Astrocyte of the cerebellum (primary cell): ENCODE results near the gene SPSB4.

Experiments
- DNase-seq: peaks from one replicate; pipeline ENCODE4 v3.0.0-alpha.2; 2011; ENCODE audit warnings: low read depth
- H3K4me3 ChIP-seq: 2 replicates; pipeline ENCODE4 v1.5.1; 2011; ENCODE audit warnings: mild to moderate bottlenecking, low read depth, low read length, moderate library complexity
- CTCF ChIP-seq: IDR thresholded peaks from 2 replicates; pipeline ENCODE4 v1.5.1; 2012; ENCODE audit warnings: low read length, low read depth, moderate library complexity, mild to moderate bottlenecking; ENCODE audit errors: missing control alignments
- in situ Hi-C: cut with HindIII; loops from 2 replicates; pipeline ENCODE4 v1.10.0; 2017; ENCODE audit warnings: low sequenced_read_pairs

The SPSB4 gene

DNA sequence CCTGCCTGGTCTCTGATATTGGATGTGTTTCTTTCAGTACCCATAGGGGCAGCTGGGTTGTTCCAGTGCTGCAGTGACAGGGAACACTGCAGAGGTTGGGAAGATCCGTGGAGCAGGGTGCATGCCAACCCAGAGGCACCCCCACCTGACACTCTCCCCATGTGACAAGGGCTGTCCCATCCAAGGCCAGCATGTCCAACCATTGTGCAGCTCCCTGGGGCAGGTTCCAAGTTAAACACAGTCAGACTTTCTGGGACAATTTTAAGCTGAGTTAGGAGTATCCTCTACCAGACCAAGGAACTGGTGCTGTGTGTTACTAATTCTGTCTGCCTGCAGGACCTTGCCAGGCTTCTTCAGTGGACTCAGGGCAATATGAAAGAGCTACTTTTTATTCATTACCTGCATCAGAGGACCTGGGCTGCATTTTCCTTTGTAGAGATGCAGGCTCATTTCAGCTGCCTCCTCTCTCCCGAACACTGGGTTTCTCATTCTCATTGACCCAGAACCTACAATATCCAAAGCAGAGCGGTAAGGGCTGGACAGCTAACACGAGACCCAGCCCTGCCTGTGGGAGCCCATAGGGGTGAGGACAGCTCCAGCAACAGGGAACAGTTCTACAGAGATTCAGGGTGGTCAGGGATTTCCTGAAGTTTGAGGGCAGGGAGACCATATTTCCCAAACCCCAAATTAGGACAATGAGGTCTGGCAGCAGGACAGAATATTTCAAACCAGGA is 72.7 kb downstream of the SPSB4 start:
- no peak for TF ChIP-seq CTCF
- H3K4me3 ChIP-seq = no peak overlapping the region
- in situ Hi-C loops = no loop called here
- no peak for DNase-seq

GRCh38 chr3:141124715-141125114 is 73.6 kb downstream of the SPSB4 start:
- H3K4me3 ChIP-seq = no peak overlapping the region
- DNase-seq = no peak
- in situ Hi-C loops = no loop called here
- no peak for TF ChIP-seq CTCF

- in situ Hi-C loops = no loop called here
- no peak for TF ChIP-seq CTCF
- no peak overlapping the region for H3K4me3 ChIP-seq
Observed at GRCh38 chr3:141125351-141125750, 74.2 kb downstream of the SPSB4 start.

DNA sequence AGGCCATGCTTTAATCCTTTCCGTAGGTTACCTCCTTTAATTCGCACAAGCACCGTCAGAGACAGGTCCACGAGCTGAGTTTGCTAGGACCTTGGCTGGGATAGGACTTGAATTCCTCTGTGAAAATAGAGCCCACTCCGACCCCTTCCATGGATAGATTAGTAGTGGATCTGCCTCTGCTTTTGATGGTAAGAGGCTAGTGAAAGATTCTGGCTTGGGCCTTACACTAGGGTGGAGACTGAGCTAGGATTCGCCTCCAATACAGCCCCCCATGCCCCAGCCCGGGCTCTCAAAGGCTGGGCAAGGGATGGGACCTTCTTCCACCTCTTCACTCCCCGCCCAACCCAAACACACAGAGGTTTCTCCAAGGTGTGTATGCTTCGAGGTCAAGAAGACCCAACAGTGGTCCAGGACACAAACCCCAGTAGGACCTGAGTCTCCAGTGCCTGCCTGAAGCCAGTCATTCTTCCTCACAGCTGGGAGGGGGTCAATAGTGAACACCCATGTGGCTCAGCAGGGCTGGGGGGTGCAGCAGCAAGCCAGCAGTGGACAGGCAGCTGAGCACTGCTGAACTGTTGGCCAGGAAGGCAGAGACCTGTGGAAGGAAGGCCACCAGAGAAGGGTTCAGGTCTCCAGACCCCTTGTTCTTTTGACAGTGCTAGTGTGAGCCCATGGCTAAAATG is 75.7 kb downstream of the SPSB4 start:
- no peak overlapping the region for H3K4me3 ChIP-seq
- in situ Hi-C loops = no loop called here
- no peak for TF ChIP-seq CTCF
- DNase-seq = no peak

More at GRCh38 chr3:141125351-141125750, 74.2 kb downstream of the SPSB4 start:
- DNase-seq = no peak

DNA sequence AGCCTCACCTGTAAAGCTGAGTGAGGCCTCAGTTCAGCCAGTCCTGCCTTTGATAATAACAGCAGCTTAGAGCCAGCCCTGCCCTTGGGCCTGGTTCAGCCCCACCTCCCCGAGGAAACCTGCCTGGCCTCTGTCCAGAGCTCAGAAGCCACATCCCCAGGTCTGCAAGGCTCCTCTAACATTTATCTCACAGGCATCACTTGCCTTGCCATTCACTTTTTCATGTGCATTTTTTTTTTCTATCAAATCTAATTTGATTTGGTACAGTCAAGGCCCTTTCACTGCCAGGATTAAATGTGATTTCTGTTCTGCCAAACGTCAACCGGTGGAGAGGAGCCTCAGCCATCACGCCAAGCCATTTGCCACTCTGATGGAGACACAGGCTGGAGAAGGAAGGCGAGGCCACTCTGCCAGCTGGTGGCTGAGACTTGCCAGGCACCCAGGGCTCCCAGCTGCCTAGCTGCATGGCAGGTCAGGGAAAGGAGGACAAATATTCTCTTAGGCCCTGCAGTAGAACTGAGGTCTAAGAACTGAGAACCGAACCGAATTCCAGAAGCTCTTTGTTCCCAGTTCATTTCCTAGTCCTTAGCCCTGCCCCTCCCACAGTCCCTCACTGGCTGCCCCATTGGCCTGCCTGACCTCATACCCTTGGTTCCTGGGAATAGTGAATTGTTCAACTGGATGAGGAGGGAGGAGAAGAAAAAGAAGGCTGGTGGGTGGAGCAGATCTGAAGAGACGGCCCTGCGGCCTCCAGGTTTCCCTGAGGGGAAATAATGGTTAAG is 76.4 kb downstream of the SPSB4 start:
- H3K4me3 ChIP-seq = no peak overlapping the region
- DNase-seq = no peak
- no peak for TF ChIP-seq CTCF
- in situ Hi-C loops = no loop called here

- in situ Hi-C loops = no loop called here
- no peak for DNase-seq
- no peak for TF ChIP-seq CTCF
- H3K4me3 ChIP-seq = no peak overlapping the region
Observed at GRCh38 chr3:141128126-141128777, 77.1 kb downstream of the SPSB4 start.
